CD4-positive, alpha-beta T cell treated with Interleukin-12 subunit alpha and Interleukin-12 subunit beta, for 1 hour (primary cell): ENCODE data around the gene ZNF625.
"Not testable (repeated sequence)": the region's sequence is repeated elsewhere in the genome, so short reads cannot be mapped to it uniquely, and the experiment has no call there.

Experiments used
- DNase-seq: peaks from one replicate; pipeline ENCODE4 v3.0.0-alpha.2; 2020

ZNF625 gene

DNA sequence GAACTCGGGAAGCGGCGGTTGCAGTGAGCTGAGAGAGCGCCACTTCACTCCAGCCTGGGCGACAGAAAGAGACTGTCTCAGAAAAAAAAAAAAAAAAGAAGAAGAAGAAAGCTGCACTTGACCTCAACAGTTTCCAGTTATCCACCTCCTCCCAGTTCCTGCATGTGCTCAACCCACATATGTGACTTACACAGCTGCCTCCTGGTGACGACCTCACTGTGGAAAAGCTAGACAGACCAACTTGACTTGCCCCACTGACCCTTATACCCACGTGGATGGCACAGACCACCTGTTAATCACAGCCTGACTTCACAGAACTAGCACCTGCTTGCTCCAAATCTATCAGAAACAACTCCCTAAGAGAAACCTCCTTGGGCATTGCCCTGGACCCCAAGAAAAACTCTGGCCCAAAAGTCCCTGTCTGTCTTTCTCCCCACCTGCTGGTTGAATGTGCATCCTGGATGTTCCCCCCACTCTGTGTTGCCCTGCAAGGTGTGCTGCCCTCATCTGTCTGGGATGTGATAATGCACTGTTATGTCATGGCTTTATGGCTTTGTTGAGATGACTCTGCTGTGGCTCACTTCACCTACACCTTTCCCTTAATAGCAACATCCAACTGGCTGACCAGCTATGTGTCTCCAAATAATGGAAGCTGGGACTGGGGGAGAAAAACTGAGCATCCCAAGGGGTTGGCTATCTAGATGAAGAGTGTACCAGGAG lies 19.2 kb downstream of the ZNF625 start:
- DNase-seq: peak; percentile 55

GRCh38 chr19:12133069-12133468 lies 23.5 kb downstream of the ZNF625 start:
- DNase-seq: no peak

GRCh38 chr19:12126707-12127106 lies 29.8 kb downstream of the ZNF625 start:
- peak; percentile 20 for DNase-seq

DNA sequence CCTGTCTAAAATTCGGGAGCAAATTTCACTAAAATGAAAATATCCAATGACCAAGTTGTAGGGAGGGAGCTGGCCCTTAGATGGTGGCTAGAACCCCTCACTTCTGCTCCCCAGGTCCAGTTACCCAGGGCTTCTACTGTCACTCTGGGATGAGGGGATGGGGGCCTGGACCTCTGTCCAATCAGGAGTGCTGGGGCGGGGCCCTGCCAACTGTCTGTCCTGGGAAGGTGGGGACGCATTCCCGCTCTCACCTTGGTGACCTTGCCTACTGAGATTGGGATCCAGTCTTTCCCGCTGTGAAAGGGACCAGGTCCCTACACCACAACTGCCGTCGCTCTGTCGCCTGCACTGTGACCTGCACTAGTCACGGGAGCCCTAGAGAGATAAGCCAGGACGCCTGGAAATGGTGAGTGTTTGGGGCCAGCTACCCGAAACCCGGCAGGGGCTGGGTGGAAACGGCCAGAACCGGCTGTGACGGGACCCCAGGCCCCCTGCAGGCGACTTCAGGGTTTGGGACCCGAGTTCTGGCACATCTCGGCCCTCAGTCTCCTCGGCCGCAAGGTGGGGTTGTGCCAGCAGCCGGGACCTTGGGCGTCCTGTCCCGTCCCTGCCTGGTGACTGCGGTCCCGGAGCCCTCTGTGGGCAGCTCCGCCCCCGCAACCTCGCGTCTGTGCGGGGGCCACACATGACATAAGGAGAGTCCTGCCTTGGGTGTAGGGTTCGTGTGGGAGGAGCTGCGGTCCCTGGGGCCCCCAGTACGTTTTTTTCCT lies 39.1 kb downstream of the ZNF625 start:
- DNase-seq: no peak

- no peak for DNase-seq
These were observed 43.4 kb downstream of the ZNF625 start for GRCh38 chr19:12113121-12113520.

GRCh38 chr19:12112701-12113100 lies 43.8 kb downstream of the ZNF625 start:
- no peak for DNase-seq

DNA sequence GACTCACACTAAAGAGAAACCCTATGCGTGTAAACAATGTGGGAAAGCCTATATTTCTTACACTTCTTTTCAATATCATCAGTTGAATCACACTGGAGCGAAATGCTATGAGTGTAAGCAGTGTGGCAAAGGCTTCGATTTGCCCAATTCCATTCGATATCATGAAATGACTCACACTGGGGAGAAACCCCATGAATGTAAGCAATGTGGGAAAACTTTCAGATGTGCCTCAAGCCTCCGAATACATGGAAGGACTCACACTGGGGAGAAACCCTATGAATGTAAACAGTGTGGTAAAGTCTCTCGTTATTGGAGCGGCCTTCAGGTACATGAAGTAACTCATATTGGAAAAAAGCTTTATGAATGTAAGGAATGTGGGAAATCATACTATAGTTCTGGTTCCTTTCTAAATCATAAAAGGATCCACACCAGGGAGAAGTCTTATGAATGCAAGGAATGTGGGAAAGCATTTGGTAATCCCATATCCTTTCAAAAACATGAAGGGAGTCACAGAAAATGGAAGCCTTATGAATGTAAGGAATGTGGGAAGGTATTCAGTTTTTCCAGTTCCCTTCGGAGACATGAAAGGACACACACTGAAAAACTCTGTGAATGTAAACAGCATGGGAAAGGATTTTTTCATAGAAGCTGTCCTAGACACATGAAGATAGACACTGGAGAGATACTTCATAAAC lies 44.4 kb downstream of the ZNF625 start:
- no peak for DNase-seq

GRCh38 chr19:12111176-12111575 lies 45.4 kb downstream of the ZNF625 start:
- DNase-seq: no peak

- not testable (repeated sequence) for DNase-seq
These were observed 52.6 kb downstream of the ZNF625 start for GRCh38 chr19:12103909-12104308.

- no peak for DNase-seq
These were observed 58.5 kb downstream of the ZNF625 start for GRCh38 chr19:12098040-12098439.

GRCh38 chr19:12095111-12095790 lies 61.3 kb downstream of the ZNF625 start:
- no peak for DNase-seq
